Measurements from ENCODE around the gene ILDR2. TPM values are rescaled to one million over a fixed set of nuclear protein-coding genes. Genes with fewer than 3 reads are reported as not detected.

ILDR2 gene
- total RNA-seq, 1 donor = 0.43 TPM

DNA sequence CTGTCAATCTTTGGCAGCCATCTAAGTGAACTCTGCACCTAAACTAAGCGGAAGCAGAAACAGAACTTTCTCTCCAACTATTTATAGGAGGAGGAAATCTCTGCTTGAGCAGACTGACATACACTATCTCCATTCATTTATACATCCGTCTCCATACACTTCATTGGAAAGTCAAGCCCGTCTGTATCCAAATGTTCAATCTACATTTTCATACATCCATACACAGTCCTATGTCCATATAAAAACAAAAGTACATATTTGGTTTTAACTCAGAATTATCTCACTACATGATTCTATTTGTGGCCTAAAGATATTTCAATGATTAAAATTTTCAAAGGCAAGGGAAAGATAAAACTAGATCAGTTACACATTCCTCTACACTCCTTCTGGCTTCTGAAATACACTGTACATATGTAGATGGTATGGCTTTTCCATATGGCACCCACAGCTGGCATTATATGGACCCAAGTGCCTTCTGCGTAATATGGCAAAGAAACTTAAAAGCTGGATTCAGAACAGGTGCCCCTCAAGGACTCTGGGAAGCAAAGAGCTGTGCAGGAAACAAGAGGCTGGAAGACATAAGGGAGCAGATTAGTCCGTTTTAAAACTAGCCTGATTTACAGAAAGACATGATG, 35.5 kb downstream of the ILDR2 start:
- no peak overlapping the region for H3K4me3 ChIP-seq (ENCODE audit: low read depth, low read length)
- TF ChIP-seq, protein P1, sequence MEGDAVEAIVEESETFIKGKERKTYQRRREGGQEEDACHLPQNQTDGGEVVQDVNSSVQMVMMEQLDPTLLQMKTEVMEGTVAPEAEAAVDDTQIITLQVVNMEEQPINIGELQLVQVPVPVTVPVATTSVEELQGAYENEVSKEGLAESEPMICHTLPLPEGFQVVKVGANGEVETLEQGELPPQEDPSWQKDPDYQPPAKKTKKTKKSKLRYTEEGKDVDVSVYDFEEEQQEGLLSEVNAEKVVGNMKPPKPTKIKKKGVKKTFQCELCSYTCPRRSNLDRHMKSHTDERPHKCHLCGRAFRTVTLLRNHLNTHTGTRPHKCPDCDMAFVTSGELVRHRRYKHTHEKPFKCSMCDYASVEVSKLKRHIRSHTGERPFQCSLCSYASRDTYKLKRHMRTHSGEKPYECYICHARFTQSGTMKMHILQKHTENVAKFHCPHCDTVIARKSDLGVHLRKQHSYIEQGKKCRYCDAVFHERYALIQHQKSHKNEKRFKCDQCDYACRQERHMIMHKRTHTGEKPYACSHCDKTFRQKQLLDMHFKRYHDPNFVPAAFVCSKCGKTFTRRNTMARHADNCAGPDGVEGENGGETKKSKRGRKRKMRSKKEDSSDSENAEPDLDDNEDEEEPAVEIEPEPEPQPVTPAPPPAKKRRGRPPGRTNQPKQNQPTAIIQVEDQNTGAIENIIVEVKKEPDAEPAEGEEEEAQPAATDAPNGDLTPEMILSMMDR (IDR thresholded peaks at IDR 0.05; ENCODE audit: insufficient read depth, low read depth, low read length) = no peak
- DNase-seq (ENCODE audit: low read depth) = no peak

- TF ChIP-seq, protein P1 (IDR thresholded peaks at IDR 0.05; ENCODE audit: insufficient read depth, low read depth, low read length) = no peak
- H3K4me3 ChIP-seq (ENCODE audit: low read depth, low read length) = no peak overlapping the region
- no peak for DNase-seq (ENCODE audit: low read depth)
Measured at GRCh38 chr1:166937962-166938361, 37.4 kb downstream of the ILDR2 start.

DNA sequence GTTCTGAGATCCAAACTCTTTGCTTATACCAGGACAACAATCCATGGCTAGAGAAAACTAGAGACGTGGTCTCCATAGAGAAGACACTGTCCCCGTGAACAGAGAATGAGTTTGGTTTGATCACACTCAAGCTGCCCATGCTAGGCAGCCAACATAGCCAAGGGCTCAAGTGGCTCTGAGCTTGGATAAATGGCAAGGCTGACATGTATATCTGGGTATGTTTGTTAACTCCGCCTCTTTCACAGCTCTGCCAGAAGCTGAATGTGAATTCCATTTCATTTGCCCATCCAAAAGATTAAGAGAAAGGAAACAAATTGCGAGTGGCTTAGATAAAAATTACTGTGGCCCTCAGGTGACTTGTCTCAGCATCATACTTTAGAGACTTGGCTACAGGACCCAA, 38.0 kb downstream of the ILDR2 start:
- H3K4me3 ChIP-seq (ENCODE audit: low read depth, low read length) = no peak overlapping the region
- no peak for DNase-seq (ENCODE audit: low read depth)
- TF ChIP-seq, protein P1 (IDR thresholded peaks at IDR 0.05; ENCODE audit: insufficient read depth, low read depth, low read length) = no peak

DNA sequence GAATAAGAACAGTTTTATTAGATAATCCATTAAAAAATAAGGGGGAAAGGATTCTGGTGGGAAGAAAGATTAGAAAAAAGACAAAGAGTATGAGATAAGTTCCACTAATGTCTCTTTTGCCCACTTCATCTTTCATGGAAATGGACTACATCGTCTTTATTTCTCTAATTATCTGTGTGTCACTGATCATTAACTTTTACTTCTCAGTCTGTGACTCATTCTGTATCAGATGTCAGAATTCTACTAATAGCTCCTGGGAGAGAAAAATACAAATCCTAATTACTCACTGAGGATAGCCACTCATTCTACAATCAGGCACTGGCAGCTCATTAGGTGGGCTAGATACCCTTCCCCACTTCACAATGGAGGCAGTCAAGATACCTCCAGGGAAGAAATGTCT, 41.7 kb downstream of the ILDR2 start:
- H3K4me3 ChIP-seq (ENCODE audit: low read depth, low read length) = no peak overlapping the region
- no peak for DNase-seq (ENCODE audit: low read depth)
- TF ChIP-seq, protein P1 (IDR thresholded peaks at IDR 0.05; ENCODE audit: insufficient read depth, low read depth, low read length) = no peak

GRCh38 chr1:166933140-166933539, 42.2 kb downstream of the ILDR2 start:
- H3K4me3 ChIP-seq (ENCODE audit: low read depth, low read length) = no peak overlapping the region
- no peak for DNase-seq (ENCODE audit: low read depth)
- TF ChIP-seq, protein P1 (IDR thresholded peaks at IDR 0.05; ENCODE audit: insufficient read depth, low read depth, low read length) = no peak

DNA sequence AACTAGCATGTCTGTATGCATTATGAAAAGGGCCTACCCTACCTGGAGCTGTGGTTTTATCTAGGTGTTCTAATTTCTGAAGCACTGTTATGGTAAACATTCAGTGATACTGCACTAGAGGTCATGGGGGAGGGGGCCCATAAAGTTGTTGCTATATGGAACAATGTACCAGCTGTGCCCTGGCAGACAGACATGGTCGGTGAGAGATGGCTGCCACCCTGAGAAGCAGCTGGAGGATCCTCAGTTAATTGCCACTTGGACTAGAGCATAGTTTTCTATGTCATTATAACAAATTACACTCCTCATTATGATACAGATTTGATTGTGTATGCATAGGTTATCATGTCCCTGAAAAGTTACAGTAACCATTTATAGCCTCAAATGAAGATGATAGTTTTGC, 45.4 kb downstream of the ILDR2 start:
- TF ChIP-seq, protein P1 (IDR thresholded peaks at IDR 0.05; ENCODE audit: insufficient read depth, low read depth, low read length) = no peak
- no peak for DNase-seq (ENCODE audit: low read depth)
- H3K4me3 ChIP-seq (ENCODE audit: low read depth, low read length) = no peak overlapping the region

DNA sequence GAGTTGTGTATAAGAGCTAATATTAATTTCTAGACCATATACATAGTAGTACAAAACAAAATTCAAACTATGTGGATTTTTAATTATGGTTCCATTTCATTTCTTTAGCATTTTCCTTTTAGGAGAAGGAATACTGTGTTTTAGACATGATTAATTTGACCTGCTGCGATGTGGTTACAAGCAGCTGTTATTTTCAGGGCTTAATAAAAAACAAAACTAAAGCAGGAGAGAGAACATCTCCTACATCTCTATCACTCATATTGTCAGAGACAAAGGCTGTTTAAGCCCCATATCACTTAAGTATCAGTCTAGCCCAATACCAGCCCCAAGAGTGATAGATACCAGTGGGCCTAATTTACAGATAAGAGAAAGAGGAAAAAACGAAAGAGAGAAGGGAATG, 47.6 kb downstream of the ILDR2 start:
- no peak overlapping the region for H3K4me3 ChIP-seq (ENCODE audit: low read depth, low read length)
- no peak for DNase-seq (ENCODE audit: low read depth)

More for the DNA sequence above, 47.6 kb downstream of the ILDR2 start:
- TF ChIP-seq, protein P1 (IDR thresholded peaks at IDR 0.05; ENCODE audit: insufficient read depth, low read depth, low read length) = no peak

Data from fibroblast of villous mesenchyme (primary cell).